CD14-positive monocyte (primary cell): ENCODE results near the gene WWOX. TPM values are rescaled to one million over a fixed set of nuclear protein-coding genes. Genes with fewer than 3 reads are reported as not detected.

Experiments used
- DNase-seq, 3 donors: peaks; one replicate each; pipeline ENCODE4 v3.0.0-alpha.2; 2011 to 2022
- H2AFZ ChIP-seq: 2 replicates; pipeline ENCODE4 v1.6.0; 2012; ENCODE audit warnings: mild to moderate bottlenecking, low read depth, low read length, inconsistent platforms; ENCODE audit not compliant: insufficient read depth, poor library complexity, severe bottlenecking
- H3K27ac ChIP-seq, 2 donors: 1 replicate in 1 of 2; 2 replicates in 1 of 2; pipeline ENCODE4 v1.5.1; 2012 to 2013; ENCODE audit warnings: low read length in 2 of 2, control low read depth in 1 of 2, inconsistent platforms in 1 of 2, low read depth in 1 of 2, mild to moderate bottlenecking in 1 of 2
- H3K27me3 ChIP-seq, 2 donors: one replicate each; pipeline versions ENCODE4 v1.6.0 to v1.6.1; 2011 to 2013; ENCODE audit warnings: low read length in 2 of 2; ENCODE audit not compliant: control insufficient read depth in 2 of 2, insufficient read depth in 2 of 2
- H3K36me3 ChIP-seq, 2 donors: replicated peaks in 1 of 2; 1 replicate in 1 of 2; 2 replicates in 1 of 2; pipeline versions ENCODE4 v1.5.1 to v1.6.1; 2012 to 2013; ENCODE audit warnings: low read length in 2 of 2, control low read depth in 1 of 2, inconsistent platforms in 1 of 2, mild to moderate bottlenecking in 1 of 2; ENCODE audit not compliant: insufficient read depth in 2 of 2, control insufficient read depth in 1 of 2
- H3K4me1 ChIP-seq, 2 donors: 1 replicate in 1 of 2; 2 replicates in 1 of 2; pipeline versions ENCODE4 v1.5.1 to v1.6.1; 2012 to 2013; ENCODE audit warnings: low read length in 2 of 2, control low read depth in 1 of 2, inconsistent platforms in 1 of 2, mild to moderate bottlenecking in 1 of 2, moderate library complexity in 1 of 2; ENCODE audit not compliant: insufficient read depth in 2 of 2, control insufficient read depth in 1 of 2
- H3K4me2 ChIP-seq: replicated peaks from 2 replicates; pipeline ENCODE3; 2012; ENCODE audit warnings: low read length, moderate library complexity, mild to moderate bottlenecking; ENCODE audit not compliant: poor library complexity, severe bottlenecking; ENCODE audit errors: extremely low read depth
- H3K4me3 ChIP-seq, 3 experiments: fragments of 200-600 bp in 1 of 3; sonication (generic) in 1 of 3; replicated peaks in 1 of 3; 1 replicate in 2 of 3; 2 replicates in 1 of 3; pipeline ENCODE4 v1.5.1; 2011 to 2013; ENCODE audit warnings: low read length in 3 of 3, mild to moderate bottlenecking in 3 of 3, control low read depth in 2 of 3, low read depth in 2 of 3, inconsistent platforms in 1 of 3, moderate library complexity in 1 of 3
- H3K79me2 ChIP-seq: 2 replicates; pipeline ENCODE4 v1.6.0; 2012; ENCODE audit warnings: mild to moderate bottlenecking, control low read depth, inconsistent platforms, low read length, moderate library complexity; ENCODE audit not compliant: insufficient read depth
- H3K9ac ChIP-seq: 2 replicates; pipeline ENCODE4 v1.6.0; 2017; ENCODE audit warnings: low read length, mild to moderate bottlenecking; ENCODE audit not compliant: insufficient read depth, poor library complexity, severe bottlenecking
- H3K9me3 ChIP-seq, 2 donors: replicated peaks in 1 of 2; 1 replicate in 1 of 2; 2 replicates in 1 of 2; pipeline versions ENCODE4 v1.5.1 to v1.6.1; 2012 to 2013; ENCODE audit warnings: low read length in 2 of 2, control low read depth in 1 of 2; ENCODE audit not compliant: control insufficient read depth in 1 of 2, insufficient read depth in 1 of 2
- H4K20me1 ChIP-seq: 2 replicates; pipeline ENCODE4 v1.6.0; 2012; ENCODE audit warnings: mild to moderate bottlenecking, low read length, control low read depth, moderate library complexity; ENCODE audit not compliant: insufficient read depth
- H3K27ac Mint-ChIP-seq, 7 donors: one replicate each; pipeline ENCODE4 v1.8.0; 2020; ENCODE audit warnings: mild to moderate bottlenecking in 7 of 7, mixed read lengths in 7 of 7, moderate library complexity in 6 of 7, inconsistent platforms in 2 of 7
- H3K27me3 Mint-ChIP-seq, 3 donors: one replicate each; pipeline ENCODE4 v1.8.0; 2021 to 2022; ENCODE audit warnings: low read depth in 3 of 3, mild to moderate bottlenecking in 3 of 3, mixed read lengths in 3 of 3, moderate library complexity in 3 of 3, inconsistent platforms in 1 of 3
- H3K36me3 Mint-ChIP-seq, 2 donors: one replicate each; pipeline ENCODE4 v1.8.0; 2020; ENCODE audit warnings: mixed read lengths in 2 of 2, inconsistent platforms in 1 of 2, mild to moderate bottlenecking in 1 of 2
- H3K4me1 Mint-ChIP-seq: one replicate; pipeline ENCODE4 v1.8.0; 2020; ENCODE audit warnings: mild to moderate bottlenecking, mixed read lengths
- H3K4me3 Mint-ChIP-seq, 2 donors: one replicate each; pipeline ENCODE4 v1.8.0; 2020; ENCODE audit warnings: mild to moderate bottlenecking in 2 of 2, mixed read lengths in 2 of 2, moderate library complexity in 1 of 2
- H3K9me3 Mint-ChIP-seq, 7 donors: one replicate each; pipeline ENCODE4 v1.8.0; 2020 to 2022; ENCODE audit warnings: mixed read lengths in 7 of 7, mild to moderate bottlenecking in 6 of 7, moderate library complexity in 6 of 7, inconsistent platforms in 2 of 7
- WGBS: methylation state at CpG from one replicate; pipeline ENCODE4 v1.1.5; 2013; ENCODE audit warnings: missing lambda C conversion rate; ENCODE audit not compliant: insufficient coverage; 5-methylcytosine and 5-hydroxymethylcytosine counted together
- intact Hi-C, 2 donors: fragments of 100-400 bp; cut with micrococcal nuclease; formaldehyde crosslinking; loops; one replicate each; pipeline versions ENCODE4 v1.15.0 to v1.15.1; 2023
- polyA plus RNA-seq, 3 donors: library from polyadenylated mRNA; depleted of rRNA in 1 of 3; unstranded in 2 of 3; stranded (reverse) in 1 of 3; fragments of 300-500 nt in 2 of 3; fragments of >200 nt in 1 of 3; fragmentation: Illumina TruSeq in 2 of 3; gene quantifications; 1 replicate in 2 of 3; 2 replicates in 1 of 3; pipeline ENCODE4 v1.2.3, GENCODE V29; 2012 to 2021
- TF ChIP-seq, protein P1 (sequence below): fragments of 200-600 bp; IDR thresholded peaks from one replicate; pipeline ENCODE4 v1.8.0; 2022; ENCODE audit warnings: antibody characterized with exemption, mild to moderate bottlenecking

The WWOX gene
- polyA plus RNA-seq, 3 donors: 4.0 to 7.0 (median 6.3) TPM

DNA sequence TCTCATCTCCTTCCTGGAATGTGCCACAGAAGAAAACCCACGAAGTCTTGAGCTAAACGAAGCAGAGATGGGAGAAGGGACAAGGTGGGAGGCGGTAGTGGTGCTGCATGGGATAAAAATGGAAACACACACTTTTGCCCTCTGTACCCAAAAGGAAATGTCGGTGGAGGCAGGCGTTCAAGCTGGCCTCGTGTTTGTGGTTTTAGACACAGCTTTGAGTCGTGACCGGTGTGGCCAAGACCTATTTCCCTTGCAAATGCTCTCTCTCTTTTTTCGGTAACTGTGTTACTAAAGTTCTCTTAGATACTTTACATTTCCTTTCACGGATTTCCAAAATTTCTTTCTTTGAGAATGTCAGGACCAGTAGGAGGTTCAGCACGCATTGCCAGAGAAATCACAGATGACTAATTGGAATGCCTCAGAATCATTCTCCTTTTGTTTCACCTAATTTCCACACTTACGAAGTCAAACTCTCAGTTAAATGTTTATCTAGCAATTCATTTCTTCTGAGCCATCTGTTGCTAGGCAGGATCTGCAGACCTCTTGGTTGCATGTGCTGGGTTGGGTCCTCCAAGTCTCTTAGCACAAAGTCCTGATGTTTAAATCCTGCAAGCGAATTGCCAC lies 1088.8 kb downstream of the WWOX start:
- TF ChIP-seq, protein P1, sequence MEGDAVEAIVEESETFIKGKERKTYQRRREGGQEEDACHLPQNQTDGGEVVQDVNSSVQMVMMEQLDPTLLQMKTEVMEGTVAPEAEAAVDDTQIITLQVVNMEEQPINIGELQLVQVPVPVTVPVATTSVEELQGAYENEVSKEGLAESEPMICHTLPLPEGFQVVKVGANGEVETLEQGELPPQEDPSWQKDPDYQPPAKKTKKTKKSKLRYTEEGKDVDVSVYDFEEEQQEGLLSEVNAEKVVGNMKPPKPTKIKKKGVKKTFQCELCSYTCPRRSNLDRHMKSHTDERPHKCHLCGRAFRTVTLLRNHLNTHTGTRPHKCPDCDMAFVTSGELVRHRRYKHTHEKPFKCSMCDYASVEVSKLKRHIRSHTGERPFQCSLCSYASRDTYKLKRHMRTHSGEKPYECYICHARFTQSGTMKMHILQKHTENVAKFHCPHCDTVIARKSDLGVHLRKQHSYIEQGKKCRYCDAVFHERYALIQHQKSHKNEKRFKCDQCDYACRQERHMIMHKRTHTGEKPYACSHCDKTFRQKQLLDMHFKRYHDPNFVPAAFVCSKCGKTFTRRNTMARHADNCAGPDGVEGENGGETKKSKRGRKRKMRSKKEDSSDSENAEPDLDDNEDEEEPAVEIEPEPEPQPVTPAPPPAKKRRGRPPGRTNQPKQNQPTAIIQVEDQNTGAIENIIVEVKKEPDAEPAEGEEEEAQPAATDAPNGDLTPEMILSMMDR: no peak
- no peaks in the 10 kb centered on the region for H3K4me1 ChIP-seq
- H3K27me3 ChIP-seq: no peaks in the 10 kb centered on the region
- H3K27ac Mint-ChIP-seq: no peak overlapping the region
- no peaks in the 10 kb centered on the region for H3K36me3 Mint-ChIP-seq
- H3K9me3 Mint-ChIP-seq: peaks cover 0 to 3% (median 0%) of the 10 kb centered on the region in 7 donors
- H4K20me1 ChIP-seq: no peaks in the 10 kb centered on the region
- no peak overlapping the region for H3K27ac ChIP-seq
- no peak overlapping the region for H3K4me2 ChIP-seq
- peaks cover 3% of the 10 kb centered on the region for H3K4me1 Mint-ChIP-seq
- peaks cover 0 to 5% (median 5%) of the 10 kb centered on the region in 3 donors for H3K27me3 Mint-ChIP-seq
- H3K36me3 ChIP-seq: no peaks in the 10 kb centered on the region
- H3K4me3 Mint-ChIP-seq: no peak overlapping the region
- intact Hi-C loops: loop anchor here in 1 of 2 donors (10.0 kb wide), 1 partner anchor 53 kb away; no protein-coding TSS in a partner anchor
- H3K9me3 ChIP-seq: no peaks in the 10 kb centered on the region
- no peak overlapping the region for H3K9ac ChIP-seq
- H3K79me2 ChIP-seq: no peaks in the 10 kb centered on the region
- no peak for DNase-seq
- no peak overlapping the region for H3K4me3 ChIP-seq
- H2AFZ ChIP-seq: no peak overlapping the region
- WGBS: 62% methylated on average over 6 of the region's 13 CpGs

DNA sequence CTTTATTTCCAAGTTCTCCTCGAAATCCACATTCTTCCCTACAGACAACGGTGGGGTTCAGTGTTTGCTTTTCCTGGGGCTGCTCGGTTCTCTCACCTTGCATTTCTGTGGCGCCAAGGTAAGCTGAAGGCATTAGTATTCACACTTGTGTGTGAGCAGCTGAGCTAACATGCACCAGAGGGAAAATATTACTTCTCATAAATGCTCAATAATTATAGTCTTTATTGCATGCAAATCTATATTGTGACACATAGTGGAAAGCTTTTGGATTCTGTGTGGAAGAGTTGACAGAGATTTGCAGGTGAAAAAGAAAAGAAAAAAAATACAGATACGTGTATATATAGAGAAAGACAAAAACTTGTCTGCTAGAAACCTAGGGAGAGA lies 1089.3 kb downstream of the WWOX start:
- H3K36me3 Mint-ChIP-seq: no peaks in the 10 kb centered on the region
- Histone ChIP-seq H2AFZ (no peak overlapping the region), H3K27me3 (no peaks in the 10 kb centered on the region), H3K4me3 (no peak overlapping the region), H3K4me2 (no peak overlapping the region), H3K9ac (no peak overlapping the region), H3K4me1 (no peaks in the 10 kb centered on the region), H3K9me3 (no peaks in the 10 kb centered on the region), H4K20me1 (no peaks in the 10 kb centered on the region), H3K27ac (no peak overlapping the region), H3K36me3 (no peaks in the 10 kb centered on the region), H3K79me2 (no peaks in the 10 kb centered on the region)
- H3K27ac Mint-ChIP-seq: no peak overlapping the region
- peaks cover under 1 to 5% (median 5%) of the 10 kb centered on the region in 3 donors for H3K27me3 Mint-ChIP-seq
- intact Hi-C loops: loop anchor here in 1 of 2 donors (10.0 kb wide), 1 partner anchor 54 kb away; no protein-coding TSS in a partner anchor
- peaks cover 3% of the 10 kb centered on the region for H3K4me1 Mint-ChIP-seq
- TF ChIP-seq, protein P1: no peak
- no peak for DNase-seq
- WGBS: 90% methylated on average over 3 of the region's 5 CpGs
- no peak overlapping the region for H3K4me3 Mint-ChIP-seq
- peaks cover 0 to 3% (median 0%) of the 10 kb centered on the region in 7 donors for H3K9me3 Mint-ChIP-seq
